ENCODE data around the gene ADCY6.

Gene ADCY6

DNA sequence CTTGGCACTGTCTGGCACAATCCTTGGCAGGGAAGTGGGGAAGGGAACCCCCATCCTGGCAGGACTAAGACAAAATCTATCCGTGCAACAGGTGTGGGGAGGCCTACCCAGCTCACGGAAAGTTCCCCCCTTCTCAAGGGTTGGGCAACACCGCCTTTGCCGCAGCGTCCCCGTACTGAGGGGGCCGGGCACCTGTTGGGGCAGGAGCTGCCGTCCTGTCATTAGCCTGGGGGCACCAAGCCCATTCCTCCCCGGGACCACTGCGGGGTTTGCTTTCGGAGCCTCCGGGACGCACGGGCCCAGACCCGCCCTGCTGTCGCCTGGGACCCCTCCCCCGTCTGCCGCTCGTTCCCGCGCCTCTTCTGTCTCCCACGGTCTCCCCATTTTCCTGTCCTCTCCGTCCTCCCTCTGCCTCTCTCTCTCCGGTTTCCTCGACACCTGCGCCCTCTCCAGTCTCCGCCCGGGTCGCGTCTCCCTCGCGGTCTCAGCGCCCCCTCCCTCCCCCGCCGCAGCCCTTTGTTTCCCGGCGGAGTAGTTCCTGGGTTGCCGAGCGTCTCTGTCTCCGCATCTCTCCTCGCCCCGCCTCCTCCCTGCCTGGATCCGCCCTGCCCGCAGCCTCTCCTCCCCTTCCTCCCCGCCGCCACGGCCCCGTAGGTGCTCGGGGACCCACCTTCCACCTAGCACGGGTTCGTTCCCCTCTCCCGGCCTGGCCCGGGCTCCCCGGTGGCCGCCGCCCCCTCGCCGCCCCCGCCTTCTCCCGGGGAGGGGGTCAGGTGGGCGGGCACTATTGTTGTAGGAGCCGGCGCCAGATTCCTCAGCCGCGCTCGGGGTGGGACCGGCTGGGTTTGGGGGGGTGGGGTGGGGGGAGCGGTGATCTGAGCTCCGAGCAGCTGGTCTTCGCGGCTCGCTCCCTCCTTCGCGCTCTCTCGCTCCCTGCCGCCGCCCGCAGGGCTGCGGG lies 29.3 kb upstream of the ADCY6 start, which contains the start of gene CACNB3:
TSS of gene CACNB3 (plus strand) at position 624 of the 958 bp plus-strand sequence. CDS start 434 bp downstream, outside the sequence.
- Histone ChIP-seq H3K4me2 (ENCODE audit: low read length, poor library complexity, severe bottlenecking) (peak within 1 kb of the TSS; percentile 88), H3K4ac (ENCODE audit: low read depth in 1 of 2, low read length in 2 of 2) (peak within 1 kb of the TSS; percentile 15 to 82), H2AFZ (ENCODE audit: low read depth, low read length) (peak within 1 kb of the TSS; percentile 32), H3K9ac (ENCODE audit: low read length) (peak within 1 kb of the TSS; percentile 58), H3K9me3 (ENCODE audit: control insufficient read depth, low read length) (no peaks in the 10 kb centered on the region), H3K23ac (ENCODE audit: low read length in 2 of 2) (peak within 1 kb of the TSS in 1 of 2 experiments; percentile 10), H3K27me3 (ENCODE audit: control insufficient read depth in 1 of 2, insufficient read depth in 1 of 2, low read length in 2 of 2) (no peaks in the 10 kb centered on the region), H3K18ac (ENCODE audit: low read depth in 1 of 2, low read length in 2 of 2) (peak within 1 kb of the TSS; percentile 30 to 81), H2AK5ac (ENCODE audit: low read length, severe bottlenecking) (peak within 1 kb of the TSS; percentile 45), H2BK5ac (ENCODE audit: low read depth, low read length, poor library complexity, severe bottlenecking) (no peak within 1 kb of the TSS), H2BK15ac (ENCODE audit: low read depth, poor library complexity, severe bottlenecking) (peak within 1 kb of the TSS; percentile 50), H3K27ac (ENCODE audit: low read length, poor library complexity, severe bottlenecking) (no peak within 1 kb of the TSS), H3K4me1 (ENCODE audit: control insufficient read depth, insufficient read depth, low read depth, low read length) (peaks cover 30% of the 10 kb centered on the region), H4K91ac (ENCODE audit: low read length) (peak within 1 kb of the TSS; percentile 87), H4K8ac (ENCODE audit: low read length) (peak within 1 kb of the TSS; percentile 90), H3K14ac (ENCODE audit: low read length in 2 of 2) (peak within 1 kb of the TSS in 1 of 2 experiments; percentile 78), H3K79me1 (replicated peaks; ENCODE audit: low read length, poor library complexity, severe bottlenecking) (peaks cover 43% of the 10 kb centered on the region), H3K36me3 (ENCODE audit: control insufficient read depth in 1 of 2, insufficient read depth in 2 of 2, low read depth in 1 of 2, low read length in 2 of 2) (peaks cover under 1 to 7% of the 10 kb centered on the region in 2 experiments), H3K4me3 (ENCODE audit: insufficient read depth in 1 of 2, low read depth in 1 of 2, low read length in 2 of 2) (peak within 1 kb of the TSS; percentile 72 to 79), H2BK120ac (ENCODE audit: low read depth, low read length) (peak within 1 kb of the TSS; percentile 27), H2BK12ac (ENCODE audit: low read length in 2 of 2) (peak within 1 kb of the TSS; percentile 12 to 74)
- 2% methylated on average over 55 of the region's 79 CpGs for WGBS
- DNase-seq: peak; percentile 66

DNA sequence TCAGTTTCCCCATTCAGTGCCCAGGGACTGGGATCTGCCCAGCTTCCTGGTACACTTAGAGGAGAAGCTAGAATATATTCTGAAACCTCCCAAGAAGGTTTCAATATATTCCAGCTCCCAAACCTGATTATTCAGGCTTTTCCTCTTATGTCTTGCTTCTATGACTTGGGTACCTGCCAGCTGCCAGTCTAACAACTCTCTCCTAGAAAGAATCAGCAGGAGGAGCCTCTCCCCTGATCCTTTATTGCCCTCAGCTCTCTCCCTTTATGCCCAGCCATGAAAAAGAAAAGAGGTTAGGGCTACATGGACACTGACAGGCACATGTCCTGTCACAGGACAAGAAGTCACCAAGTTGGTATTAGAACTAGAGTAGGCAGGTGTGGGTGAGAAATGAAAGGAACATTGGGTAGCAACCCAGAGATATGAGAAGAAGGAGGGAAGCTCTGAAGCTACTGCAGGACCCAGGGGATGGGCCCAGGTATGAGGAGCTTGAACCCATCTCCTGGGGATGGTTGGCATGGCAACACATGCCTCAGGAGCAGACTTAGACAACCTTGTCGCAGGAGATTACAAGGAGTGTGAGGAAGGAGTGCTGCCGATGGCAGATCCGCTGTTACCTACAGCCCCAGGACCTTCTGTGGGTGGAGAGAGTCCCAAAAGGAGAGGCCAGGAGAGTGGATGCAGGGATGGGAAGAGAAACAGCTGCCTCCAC lies 27.4 kb upstream of the ADCY6 start:
- no peak overlapping the region for H3K4ac ChIP-seq (ENCODE audit: low read depth in 1 of 2, low read length in 2 of 2)

DNA sequence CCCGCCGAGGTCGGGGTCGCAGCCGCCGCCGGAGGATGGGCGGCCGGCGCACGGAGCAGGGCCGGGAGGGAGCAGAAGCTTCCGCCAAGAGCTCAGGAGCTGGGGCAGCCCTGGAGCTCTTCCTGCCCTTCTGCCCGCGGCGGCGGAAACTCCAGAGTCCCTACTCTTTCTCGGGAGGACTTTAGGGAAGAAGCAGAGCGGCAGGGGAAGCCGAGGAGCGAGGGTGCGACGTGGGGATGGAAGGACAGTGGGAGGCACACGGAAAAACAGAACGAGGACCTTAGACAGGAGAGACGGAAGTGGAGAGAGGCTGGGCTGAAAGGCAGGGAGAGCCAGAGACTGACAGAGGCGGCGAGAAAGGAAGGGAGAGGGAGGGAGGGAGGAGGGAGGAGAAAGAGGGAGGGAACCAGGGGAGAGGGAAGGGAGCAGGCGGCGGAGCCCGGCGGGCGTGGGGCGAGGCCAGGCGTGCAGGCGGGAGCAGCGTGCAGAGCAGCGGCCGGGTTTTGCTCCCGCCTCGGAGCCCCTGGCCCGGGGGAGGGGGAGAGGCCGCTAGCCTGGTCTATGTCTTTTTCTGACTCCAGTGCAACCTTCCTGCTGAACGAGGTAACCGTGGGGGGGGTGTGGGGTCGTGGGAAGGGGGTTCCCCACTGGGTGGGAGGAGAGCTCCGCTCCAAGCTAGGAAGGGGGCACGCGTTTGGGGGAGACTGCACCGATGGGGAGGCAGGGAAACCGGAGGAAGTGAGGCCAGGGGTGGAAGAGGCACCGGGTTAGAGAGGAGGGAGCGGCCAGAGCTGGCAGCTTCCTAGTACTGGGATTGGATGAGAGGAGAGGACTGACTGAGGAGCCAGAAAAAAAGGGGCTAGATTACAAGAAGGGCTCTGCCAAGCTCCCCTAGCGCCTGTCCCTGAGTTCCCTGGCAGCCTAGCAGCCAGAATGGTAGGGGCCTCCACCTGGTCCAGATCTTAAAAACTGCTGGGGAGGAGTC lies 26.5 kb upstream of the ADCY6 start:
- H3K27me3 ChIP-seq (ENCODE audit: control insufficient read depth in 1 of 2, insufficient read depth in 1 of 2, low read length in 2 of 2): no peaks in the 10 kb centered on the region
- H3K9ac ChIP-seq (ENCODE audit: low read length): peak overlapping the region; percentile 96
- peak overlapping the region; percentile 98 to 99 for H3K18ac ChIP-seq (ENCODE audit: low read depth in 1 of 2, low read length in 2 of 2)
- H2AK5ac ChIP-seq (ENCODE audit: low read length, severe bottlenecking): no peak overlapping the region
- H2BK12ac ChIP-seq (ENCODE audit: low read length in 2 of 2): peak overlapping the region; percentile 23 to 83
- under 1% methylated on average over 54 of the region's 54 CpGs for WGBS
- H3K9me3 ChIP-seq (ENCODE audit: control insufficient read depth, low read length): no peaks in the 10 kb centered on the region
- peak overlapping the region; percentile 92 for H2BK15ac ChIP-seq (ENCODE audit: low read depth, poor library complexity, severe bottlenecking)
- peak overlapping the region; percentile 79 for H3K27ac ChIP-seq (ENCODE audit: low read length, poor library complexity, severe bottlenecking)
- H3K4me2 ChIP-seq (ENCODE audit: low read length, poor library complexity, severe bottlenecking): peak overlapping the region; percentile 94
- DNase-seq: peak; percentile 90
- H3K14ac ChIP-seq (ENCODE audit: low read length in 2 of 2): peak overlapping the region in 1 of 2 experiments; percentile 99
- H3K4me3 ChIP-seq (ENCODE audit: insufficient read depth in 1 of 2, low read depth in 1 of 2, low read length in 2 of 2): peak overlapping the region; percentile 75 to 90
- H2AFZ ChIP-seq (ENCODE audit: low read depth, low read length): peak overlapping the region; percentile 67
- H3K79me1 ChIP-seq (replicated peaks; ENCODE audit: low read length, poor library complexity, severe bottlenecking): peaks cover 37% of the 10 kb centered on the region
- peak overlapping the region; percentile 86 for H4K91ac ChIP-seq (ENCODE audit: low read length)
- H2BK120ac ChIP-seq (ENCODE audit: low read depth, low read length): peak overlapping the region; percentile 81
- peak overlapping the region; percentile 57 for H2BK5ac ChIP-seq (ENCODE audit: low read depth, low read length, poor library complexity, severe bottlenecking)
- H4K8ac ChIP-seq (ENCODE audit: low read length): peak overlapping the region; percentile 90
- H3K23ac ChIP-seq (ENCODE audit: low read length in 2 of 2): peak overlapping the region; percentile 46 to 54
- H3K36me3 ChIP-seq (ENCODE audit: control insufficient read depth in 1 of 2, insufficient read depth in 2 of 2, low read depth in 1 of 2, low read length in 2 of 2): peaks cover 0 to 4% of the 10 kb centered on the region in 2 experiments
- H3K4ac ChIP-seq (ENCODE audit: low read depth in 1 of 2, low read length in 2 of 2): peak overlapping the region; percentile 95 to 96
- H3K4me1 ChIP-seq (ENCODE audit: control insufficient read depth, insufficient read depth, low read depth, low read length): peaks cover 47% of the 10 kb centered on the region

More for the DNA sequence above, 27.4 kb upstream of the ADCY6 start:
- no peak overlapping the region for H3K27ac ChIP-seq (ENCODE audit: low read length, poor library complexity, severe bottlenecking)
- no peak overlapping the region for H4K8ac ChIP-seq (ENCODE audit: low read length)
- H3K18ac ChIP-seq (ENCODE audit: low read depth in 1 of 2, low read length in 2 of 2): peak overlapping the region in 1 of 2 experiments; percentile 24
- H3K36me3 ChIP-seq (ENCODE audit: control insufficient read depth in 1 of 2, insufficient read depth in 2 of 2, low read depth in 1 of 2, low read length in 2 of 2): peaks cover 0 to 5% of the 10 kb centered on the region in 2 experiments
- no peak overlapping the region for H2BK12ac ChIP-seq (ENCODE audit: low read length in 2 of 2)
- H2AFZ ChIP-seq (ENCODE audit: low read depth, low read length): no peak overlapping the region
- H3K9me3 ChIP-seq (ENCODE audit: control insufficient read depth, low read length): no peaks in the 10 kb centered on the region
- no peak overlapping the region for H3K14ac ChIP-seq (ENCODE audit: low read length in 2 of 2)
- no peak overlapping the region for H2BK120ac ChIP-seq (ENCODE audit: low read depth, low read length)
- H3K23ac ChIP-seq (ENCODE audit: low read length in 2 of 2): no peak overlapping the region
- no peak overlapping the region for H2BK5ac ChIP-seq (ENCODE audit: low read depth, low read length, poor library complexity, severe bottlenecking)
- peak overlapping the region; percentile 1 for H4K91ac ChIP-seq (ENCODE audit: low read length)
- peak; percentile 21 for DNase-seq
- H3K4me3 ChIP-seq (ENCODE audit: insufficient read depth in 1 of 2, low read depth in 1 of 2, low read length in 2 of 2): peak overlapping the region in 1 of 2 experiments; percentile 90
- H2BK15ac ChIP-seq (ENCODE audit: low read depth, poor library complexity, severe bottlenecking): peak overlapping the region; percentile 60
- no peak overlapping the region for H2AK5ac ChIP-seq (ENCODE audit: low read length, severe bottlenecking)
- peak overlapping the region; percentile 94 for H3K4me2 ChIP-seq (ENCODE audit: low read length, poor library complexity, severe bottlenecking)
- peaks cover 38% of the 10 kb centered on the region for H3K4me1 ChIP-seq (ENCODE audit: control insufficient read depth, insufficient read depth, low read depth, low read length)
- H3K9ac ChIP-seq (ENCODE audit: low read length): peak overlapping the region; percentile 96
- no peaks in the 10 kb centered on the region for H3K27me3 ChIP-seq (ENCODE audit: control insufficient read depth in 1 of 2, insufficient read depth in 1 of 2, low read length in 2 of 2)
- H3K79me1 ChIP-seq (replicated peaks; ENCODE audit: low read length, poor library complexity, severe bottlenecking): peaks cover 38% of the 10 kb centered on the region
- 18% methylated on average over 1 of the region's 3 CpGs for WGBS

All from mesenchymal stem cell (in vitro differentiated cells and primary cell).